Suprapubic skin (tissue), 4 donors: ENCODE results near the gene TMEM187. TPM values are rescaled to one million over a fixed set of nuclear protein-coding genes. Genes with fewer than 3 reads are reported as not detected.

Source experiments
- DNase-seq, 2 donors: peaks; one replicate each; pipeline ENCODE4 v3.0.0-alpha.2; 2019; ENCODE audit warnings: low spot score in 2 of 2
- H3K27ac ChIP-seq: fragments of 200-600 bp; sonication (generic); one replicate; pipeline ENCODE4 v1.5.1; 2019
- H3K27me3 ChIP-seq: fragments of 200-600 bp; sonication (generic); one replicate; pipeline ENCODE4 v1.5.1; 2019
- H3K36me3 ChIP-seq: fragments of 200-600 bp; sonication (generic); one replicate; pipeline ENCODE4 v1.5.1; 2019
- H3K4me1 ChIP-seq: fragments of 200-600 bp; sonication (generic); one replicate; pipeline ENCODE4 v1.5.1; 2019
- H3K4me3 ChIP-seq: fragments of 200-600 bp; sonication (generic); one replicate; pipeline ENCODE4 v1.5.1; 2019; ENCODE audit warnings: mild to moderate bottlenecking
- H3K9me3 ChIP-seq: fragments of 200-600 bp; sonication (generic); one replicate; pipeline ENCODE4 v1.5.1; 2019
- EP300 ChIP-seq: sonication (generic); formaldehyde crosslinking; IDR thresholded peaks from one replicate; pipeline ENCODE4 v1.6.1; 2017; ENCODE audit warnings: antibody characterized with exemption
- POLR2A ChIP-seq, 2 donors: fragments of 450-650 bp; IDR thresholded peaks; one replicate each; pipeline ENCODE4 v1.6.1; 2017; ENCODE audit warnings: antibody characterized with exemption in 2 of 2, mild to moderate bottlenecking in 2 of 2, moderate library complexity in 2 of 2
- POLR2AphosphoS5 ChIP-seq, 3 donors: sonication (generic); formaldehyde crosslinking; IDR thresholded peaks; one replicate each; pipeline ENCODE4 v1.6.1; 2017; ENCODE audit warnings: antibody characterized with exemption in 3 of 3
- WGBS: methylation state at CpG from one replicate; pipeline ENCODE4 v1.1.5; 2018; 5-methylcytosine and 5-hydroxymethylcytosine counted together
- total RNA-seq, 4 donors: library from RNA; depleted of rRNA; stranded (reverse); fragments of >200 nt; gene quantifications; one replicate each; pipeline ENCODE4 v1.1.0, GENCODE V29; 2016
- TF ChIP-seq, protein P1 (sequence below), 2 donors: fragments of 200-600 bp in 1 of 2; fragments of 450-650 bp in 1 of 2; sonication (generic) in 1 of 2; IDR thresholded peaks; one replicate each; pipeline ENCODE4 v1.5.1; 2016 to 2019; ENCODE audit warnings: antibody characterized with exemption in 2 of 2, mild to moderate bottlenecking in 1 of 2, moderate library complexity in 1 of 2

The TMEM187 gene
- total RNA-seq, 4 donors from 2014 or later, result 7.8 to 10.7 (median 8.6) TPM

DNA sequence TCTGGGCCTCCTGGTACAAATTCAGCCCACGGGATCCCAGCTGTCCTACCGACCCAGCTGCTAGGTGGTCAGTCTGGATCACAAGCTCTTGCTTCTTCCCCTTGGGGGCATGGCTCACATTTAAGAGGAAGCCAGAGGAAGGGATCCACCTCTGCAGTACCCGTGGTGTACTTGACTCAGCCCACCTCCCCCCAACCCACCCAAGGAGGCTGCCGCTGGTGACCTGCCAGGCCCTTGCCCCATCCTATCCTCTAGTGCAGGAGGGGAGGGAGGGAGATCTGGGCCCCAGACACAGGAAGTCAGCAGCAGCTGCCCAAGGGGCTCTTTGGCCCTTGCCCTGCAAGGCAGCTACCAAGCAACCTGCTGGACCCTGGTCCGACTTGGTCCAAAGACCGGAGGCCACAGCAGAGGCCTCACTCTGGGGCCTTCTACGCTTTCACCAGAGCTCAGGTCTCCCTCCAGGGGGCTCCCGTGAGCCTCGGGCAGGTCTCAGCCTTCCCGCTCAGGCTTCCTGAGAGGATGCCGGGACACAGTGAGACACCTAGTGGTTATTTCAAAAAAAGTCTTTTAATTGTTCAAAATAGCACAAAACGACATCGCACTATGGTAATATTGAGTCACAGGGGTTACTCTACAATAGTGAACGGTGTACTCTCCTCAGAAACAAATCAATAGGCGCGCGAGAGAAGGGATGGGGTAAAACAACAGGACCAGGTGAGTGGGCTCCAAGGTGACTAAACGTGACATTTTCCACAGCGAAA is 25.4 kb upstream of the TMEM187 start:
- Histone ChIP-seq H3K9me3 (no peaks in the 10 kb centered on the region), H3K4me3 (no peak overlapping the region), H3K4me1 (peaks cover 13% of the 10 kb centered on the region), H3K27ac (no peak overlapping the region), H3K27me3 (no peaks in the 10 kb centered on the region), H3K36me3 (peaks cover 34% of the 10 kb centered on the region)
- 55% methylated on average over 11 of the region's 19 CpGs for WGBS
- no peak for TF ChIP-seq POLR2AphosphoS5 (IDR thresholded peaks at IDR 0.05)
- no peak for TF ChIP-seq POLR2A (IDR thresholded peaks at IDR 0.05)
- TF ChIP-seq, protein P1, sequence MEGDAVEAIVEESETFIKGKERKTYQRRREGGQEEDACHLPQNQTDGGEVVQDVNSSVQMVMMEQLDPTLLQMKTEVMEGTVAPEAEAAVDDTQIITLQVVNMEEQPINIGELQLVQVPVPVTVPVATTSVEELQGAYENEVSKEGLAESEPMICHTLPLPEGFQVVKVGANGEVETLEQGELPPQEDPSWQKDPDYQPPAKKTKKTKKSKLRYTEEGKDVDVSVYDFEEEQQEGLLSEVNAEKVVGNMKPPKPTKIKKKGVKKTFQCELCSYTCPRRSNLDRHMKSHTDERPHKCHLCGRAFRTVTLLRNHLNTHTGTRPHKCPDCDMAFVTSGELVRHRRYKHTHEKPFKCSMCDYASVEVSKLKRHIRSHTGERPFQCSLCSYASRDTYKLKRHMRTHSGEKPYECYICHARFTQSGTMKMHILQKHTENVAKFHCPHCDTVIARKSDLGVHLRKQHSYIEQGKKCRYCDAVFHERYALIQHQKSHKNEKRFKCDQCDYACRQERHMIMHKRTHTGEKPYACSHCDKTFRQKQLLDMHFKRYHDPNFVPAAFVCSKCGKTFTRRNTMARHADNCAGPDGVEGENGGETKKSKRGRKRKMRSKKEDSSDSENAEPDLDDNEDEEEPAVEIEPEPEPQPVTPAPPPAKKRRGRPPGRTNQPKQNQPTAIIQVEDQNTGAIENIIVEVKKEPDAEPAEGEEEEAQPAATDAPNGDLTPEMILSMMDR (IDR thresholded peaks at IDR 0.05), result peak; percentile 26 to 70
- no peak for TF ChIP-seq EP300
- DNase-seq, result no peak

DNA sequence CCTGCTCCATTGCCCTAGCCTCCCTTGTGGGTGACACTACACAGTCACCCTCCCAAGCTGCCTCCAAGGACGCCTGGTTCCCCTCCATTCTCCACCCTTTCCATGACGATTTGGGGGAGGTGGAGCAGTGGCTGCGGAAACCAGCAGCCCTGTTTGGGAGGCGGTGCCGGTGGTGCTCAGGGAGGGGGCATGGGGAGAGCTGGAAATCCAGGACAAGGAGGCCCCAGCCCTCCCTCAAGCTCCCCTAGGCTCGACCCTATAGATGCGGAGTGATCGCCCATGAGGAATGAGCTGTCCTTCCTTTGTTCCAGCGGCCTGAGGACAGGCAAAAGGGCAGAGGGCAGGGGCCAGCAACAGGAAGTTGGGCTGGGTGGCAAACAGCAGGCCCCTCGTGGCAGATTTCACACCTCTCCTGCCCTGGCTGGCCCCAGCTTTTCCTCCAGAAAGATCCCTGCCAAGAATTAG is 24.5 kb upstream of the TMEM187 start:
- H3K4me3 ChIP-seq, result no peak overlapping the region
- no peak for DNase-seq
- no peaks in the 10 kb centered on the region for H3K27me3 ChIP-seq
- H3K27ac ChIP-seq, result no peak overlapping the region
- no peaks in the 10 kb centered on the region for H3K9me3 ChIP-seq
- WGBS, result 79% methylated on average over 10 of the region's 10 CpGs
- peaks cover 41% of the 10 kb centered on the region for H3K36me3 ChIP-seq
- peaks cover 13% of the 10 kb centered on the region for H3K4me1 ChIP-seq
- TF ChIP-seq, protein P1 (IDR thresholded peaks at IDR 0.05), result no peak
- TF ChIP-seq POLR2AphosphoS5 (IDR thresholded peaks at IDR 0.05) (no peak), POLR2A (IDR thresholded peaks at IDR 0.05) (no peak), EP300 (no peak)

DNA sequence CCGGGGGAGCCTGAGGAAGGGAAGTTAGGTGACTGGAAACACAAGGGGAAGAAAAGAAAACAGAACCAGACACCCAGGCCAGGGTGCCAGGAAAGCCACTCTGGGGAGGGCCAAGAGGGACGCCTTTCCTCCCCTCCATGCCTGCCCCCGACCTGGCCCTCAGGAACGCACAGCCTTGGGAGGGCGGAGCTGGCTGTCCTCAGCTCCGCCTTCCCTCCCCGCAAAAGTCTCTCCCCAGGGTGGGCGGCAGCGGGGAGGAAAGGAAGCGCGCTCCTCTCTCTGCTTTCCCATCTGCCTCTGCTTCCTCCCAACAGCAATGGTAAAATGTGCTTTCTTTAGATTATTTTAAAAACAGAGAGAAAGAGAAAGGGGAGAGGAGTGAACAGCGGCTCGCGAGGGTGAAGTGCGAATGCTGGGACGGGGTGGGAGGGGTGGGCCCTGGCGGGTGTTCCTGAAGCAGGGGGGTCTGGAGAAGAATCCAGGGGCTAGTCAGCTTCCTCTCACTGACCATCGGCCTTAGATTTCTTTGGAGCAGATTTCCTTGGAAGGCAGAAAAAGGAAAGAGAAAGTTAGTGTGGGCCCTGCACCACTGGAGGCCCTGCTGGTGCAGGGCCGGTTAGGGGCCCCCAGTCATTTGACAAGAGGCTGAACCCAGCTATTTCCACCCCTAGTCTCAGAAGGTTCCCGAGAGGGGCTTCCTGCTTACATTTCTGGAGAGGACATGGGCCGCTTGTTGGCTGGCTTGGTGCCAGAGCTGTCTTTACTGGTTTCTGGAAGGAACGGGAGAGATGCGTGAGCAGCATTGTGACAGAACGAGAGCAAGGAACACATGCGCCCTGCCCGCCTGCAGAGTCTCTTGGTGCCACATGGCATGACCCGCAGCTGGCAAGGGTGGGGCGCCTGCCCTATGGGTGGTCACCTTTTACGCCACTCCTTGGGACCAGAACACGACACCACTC is 23.4 kb upstream of the TMEM187 start:
- no peak for DNase-seq
- 80% methylated on average over 30 of the region's 30 CpGs for WGBS
- Histone ChIP-seq H3K4me1 (peaks cover 11% of the 10 kb centered on the region), H3K27ac (no peak overlapping the region), H3K27me3 (no peaks in the 10 kb centered on the region), H3K36me3 (peaks cover 42% of the 10 kb centered on the region), H3K9me3 (no peaks in the 10 kb centered on the region), H3K4me3 (no peak overlapping the region)
- TF ChIP-seq POLR2AphosphoS5 (IDR thresholded peaks at IDR 0.05) (no peak), POLR2A (IDR thresholded peaks at IDR 0.05) (no peak), EP300 (no peak)
- TF ChIP-seq, protein P1 (IDR thresholded peaks at IDR 0.05), result no peak

DNA sequence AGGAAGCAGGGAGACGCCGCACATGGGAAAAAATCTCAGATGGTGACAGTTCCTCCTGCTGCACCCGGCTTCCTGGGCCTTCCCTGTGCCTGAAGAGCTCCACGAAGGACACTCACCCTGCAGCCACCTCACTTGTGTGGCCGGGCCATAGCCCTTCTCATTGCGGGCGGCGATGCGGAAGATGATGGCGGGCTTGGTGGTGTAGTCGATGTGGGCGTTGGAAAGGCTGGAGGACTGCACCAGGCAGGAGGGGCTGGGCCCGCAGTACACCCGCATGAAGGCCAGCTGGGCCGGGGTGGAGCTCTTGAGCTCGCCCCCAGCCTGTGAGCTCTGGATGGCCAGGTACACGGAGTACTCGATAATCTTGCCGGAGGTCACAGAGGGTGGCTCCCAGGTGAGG is 22.4 kb upstream of the TMEM187 start:
- peaks cover 52% of the 10 kb centered on the region for H3K36me3 ChIP-seq
- H3K4me3 ChIP-seq, result no peak overlapping the region
- no peak overlapping the region for H3K27ac ChIP-seq
- H3K9me3 ChIP-seq, result no peaks in the 10 kb centered on the region
- peaks cover 8% of the 10 kb centered on the region for H3K4me1 ChIP-seq
- 90% methylated on average over 10 of the region's 19 CpGs for WGBS
- DNase-seq, result no peak
- no peaks in the 10 kb centered on the region for H3K27me3 ChIP-seq
- TF ChIP-seq POLR2A (IDR thresholded peaks at IDR 0.05) (no peak), POLR2AphosphoS5 (IDR thresholded peaks at IDR 0.05) (no peak), EP300 (no peak)
- TF ChIP-seq, protein P1 (IDR thresholded peaks at IDR 0.05), result no peak
